ENCODE measurements around the gene FOXJ3. TPM values are rescaled to one million over a fixed set of nuclear protein-coding genes. Genes with fewer than 3 reads are reported as not detected.

The FOXJ3 gene
- total and polyA plus RNA-seq, 9 donors, result 18.7 to 59.0 (median 49.4) TPM

DNA sequence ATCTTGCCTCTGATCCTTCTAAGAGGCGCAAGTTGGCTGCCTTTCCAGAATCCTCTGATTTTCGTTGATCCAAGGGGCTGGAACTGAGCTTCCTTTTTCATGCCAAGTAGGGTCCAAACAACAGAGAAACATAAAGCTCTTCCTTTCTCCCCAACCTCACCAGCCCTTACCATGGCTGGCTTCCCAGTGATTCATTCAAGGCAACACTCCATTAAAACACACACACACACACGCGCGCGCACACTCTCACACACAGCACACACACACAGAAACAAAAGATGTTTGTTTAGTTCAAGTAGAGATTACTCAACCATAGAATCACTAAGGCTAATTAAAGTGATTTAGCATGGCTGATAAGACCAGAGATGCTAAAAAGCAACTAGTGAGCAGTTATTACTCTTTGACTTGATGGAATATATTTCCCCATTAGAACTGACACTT is 157.5 kb downstream of the FOXJ3 start:
- H3K9me3 ChIP-seq, result no peaks in the 10 kb centered on the region
- intact Hi-C loops (cut with DNase I), result loop anchor here (10.0 kb wide), 3 partner anchors 157 to 603 kb away; partner anchors contain the start of gene FOXJ3 (in 1 of the 4)
- peak; percentile 37 to 71 (median 49) for DNase-seq
- 43 to 48% (median 45%) methylated on average over 6 of the region's 6 CpGs for WGBS, 3 donors
- H3K4me1 ChIP-seq (ENCODE audit: insufficient read depth), result peaks cover 8% of the 10 kb centered on the region
- H3K36me3 ChIP-seq, result no peaks in the 10 kb centered on the region
- TF ChIP-seq EP300 (IDR thresholded peaks at IDR 0.05) (no peak), POLR2A (IDR thresholded peaks at IDR 0.05) (no peak)
- TF ChIP-seq, protein P1, sequence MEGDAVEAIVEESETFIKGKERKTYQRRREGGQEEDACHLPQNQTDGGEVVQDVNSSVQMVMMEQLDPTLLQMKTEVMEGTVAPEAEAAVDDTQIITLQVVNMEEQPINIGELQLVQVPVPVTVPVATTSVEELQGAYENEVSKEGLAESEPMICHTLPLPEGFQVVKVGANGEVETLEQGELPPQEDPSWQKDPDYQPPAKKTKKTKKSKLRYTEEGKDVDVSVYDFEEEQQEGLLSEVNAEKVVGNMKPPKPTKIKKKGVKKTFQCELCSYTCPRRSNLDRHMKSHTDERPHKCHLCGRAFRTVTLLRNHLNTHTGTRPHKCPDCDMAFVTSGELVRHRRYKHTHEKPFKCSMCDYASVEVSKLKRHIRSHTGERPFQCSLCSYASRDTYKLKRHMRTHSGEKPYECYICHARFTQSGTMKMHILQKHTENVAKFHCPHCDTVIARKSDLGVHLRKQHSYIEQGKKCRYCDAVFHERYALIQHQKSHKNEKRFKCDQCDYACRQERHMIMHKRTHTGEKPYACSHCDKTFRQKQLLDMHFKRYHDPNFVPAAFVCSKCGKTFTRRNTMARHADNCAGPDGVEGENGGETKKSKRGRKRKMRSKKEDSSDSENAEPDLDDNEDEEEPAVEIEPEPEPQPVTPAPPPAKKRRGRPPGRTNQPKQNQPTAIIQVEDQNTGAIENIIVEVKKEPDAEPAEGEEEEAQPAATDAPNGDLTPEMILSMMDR (IDR thresholded peaks at IDR 0.05), result no peak
- no peaks in the 10 kb centered on the region for H3K27me3 ChIP-seq
- H3K27ac ChIP-seq, result no peak overlapping the region
- no peak overlapping the region for H3K4me3 ChIP-seq

DNA sequence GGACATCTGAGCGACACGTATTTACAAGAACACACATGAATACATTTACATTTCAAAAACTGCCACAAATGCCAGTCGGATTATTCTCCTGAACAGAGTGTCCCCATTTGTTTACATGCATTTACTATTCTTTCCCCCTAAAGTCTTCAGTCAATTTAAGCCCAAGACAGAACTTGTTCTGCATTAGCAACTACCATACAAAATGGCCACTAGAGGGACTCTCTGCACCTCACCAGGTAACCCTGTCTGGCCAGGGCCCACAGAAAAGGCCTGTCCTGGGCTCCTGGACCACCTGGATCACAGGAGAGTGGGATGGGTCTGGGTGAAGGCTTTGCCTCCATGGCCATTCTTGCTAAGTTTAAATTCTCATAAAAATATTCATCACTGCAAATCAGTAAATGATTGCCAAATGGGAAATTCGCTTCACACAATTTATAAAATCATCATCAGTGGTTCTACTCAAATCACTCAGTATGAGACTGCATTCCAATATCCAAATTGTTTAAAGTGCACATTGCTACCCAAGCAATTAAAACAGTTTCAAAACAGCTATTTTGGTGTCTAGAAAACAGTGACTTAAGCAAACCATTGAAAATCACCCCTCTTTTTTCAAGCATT is 158.0 kb downstream of the FOXJ3 start:
- 78 to 80% (median 80%) methylated on average over 4 of the region's 4 CpGs for WGBS, 3 donors
- Histone ChIP-seq H3K27ac (no peak overlapping the region), H3K9me3 (no peaks in the 10 kb centered on the region), H3K36me3 (no peaks in the 10 kb centered on the region), H3K4me3 (no peak overlapping the region), H3K27me3 (no peaks in the 10 kb centered on the region), H3K4me1 (ENCODE audit: insufficient read depth) (peaks cover 10% of the 10 kb centered on the region)
- intact Hi-C loops (cut with DNase I), result loop anchor here (10.0 kb wide), 3 partner anchors 158 to 602 kb away; partner anchors contain the start of gene FOXJ3 (in 1 of the 4)
- no peak for DNase-seq
- no peak for TF ChIP-seq POLR2A (IDR thresholded peaks at IDR 0.05)
- TF ChIP-seq, protein P1 (IDR thresholded peaks at IDR 0.05), result peak in 1 of 3 donors; percentile 26
- TF ChIP-seq EP300 (IDR thresholded peaks at IDR 0.05), result no peak

DNA sequence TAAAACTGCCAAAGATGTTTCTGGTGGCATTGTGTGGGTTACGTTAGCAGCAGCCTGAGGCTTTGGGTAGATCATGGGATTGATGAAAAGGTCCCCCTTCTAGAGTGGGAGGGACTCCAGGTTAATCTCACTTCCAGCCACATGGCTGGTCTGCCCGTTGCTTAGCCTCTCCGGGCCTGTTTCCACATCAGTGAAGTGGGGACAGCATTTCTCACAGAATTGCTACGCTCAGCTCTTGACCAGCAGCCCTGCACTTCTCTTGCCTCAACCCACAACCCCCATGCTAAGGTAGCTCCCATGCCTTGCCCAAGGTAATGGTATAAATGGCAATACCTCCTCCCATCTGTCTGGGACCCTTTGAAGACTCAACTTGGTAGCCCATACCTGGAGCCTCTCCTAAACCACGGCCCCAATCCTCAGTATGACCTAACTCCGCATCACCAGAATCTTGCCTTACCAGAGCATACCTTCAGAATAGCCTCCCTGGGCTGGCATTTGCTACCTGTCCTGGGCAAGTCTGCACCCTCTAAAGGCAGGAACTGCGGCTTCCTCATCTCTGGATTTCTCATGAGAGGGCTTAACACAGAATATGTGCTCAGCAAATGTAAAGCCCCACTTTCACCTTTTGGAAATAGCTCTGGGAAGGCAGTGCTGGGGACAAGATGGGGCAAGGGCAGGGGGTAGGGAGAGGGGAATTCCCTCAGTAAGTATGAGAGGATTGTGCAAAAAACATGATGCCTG is 159.6 kb downstream of the FOXJ3 start:
- Histone ChIP-seq H3K4me3 (no peak overlapping the region), H3K9me3 (no peaks in the 10 kb centered on the region), H3K36me3 (no peaks in the 10 kb centered on the region), H3K4me1 (ENCODE audit: insufficient read depth) (peaks cover 10% of the 10 kb centered on the region), H3K27ac (no peak overlapping the region), H3K27me3 (no peaks in the 10 kb centered on the region)
- WGBS, 3 donors, result 84 to 94% (median 88%) methylated on average over 7 of the region's 7 CpGs
- TF ChIP-seq, protein P1 (IDR thresholded peaks at IDR 0.05), result no peak
- TF ChIP-seq POLR2A (IDR thresholded peaks at IDR 0.05), result no peak
- TF ChIP-seq EP300 (IDR thresholded peaks at IDR 0.05), result no peak
- intact Hi-C loops (cut with DNase I), result loop anchor here (10.0 kb wide), 3 partner anchors 159 to 601 kb away; partner anchors contain the start of gene FOXJ3 (in 1 of the 4)
- DNase-seq, result no peak

DNA sequence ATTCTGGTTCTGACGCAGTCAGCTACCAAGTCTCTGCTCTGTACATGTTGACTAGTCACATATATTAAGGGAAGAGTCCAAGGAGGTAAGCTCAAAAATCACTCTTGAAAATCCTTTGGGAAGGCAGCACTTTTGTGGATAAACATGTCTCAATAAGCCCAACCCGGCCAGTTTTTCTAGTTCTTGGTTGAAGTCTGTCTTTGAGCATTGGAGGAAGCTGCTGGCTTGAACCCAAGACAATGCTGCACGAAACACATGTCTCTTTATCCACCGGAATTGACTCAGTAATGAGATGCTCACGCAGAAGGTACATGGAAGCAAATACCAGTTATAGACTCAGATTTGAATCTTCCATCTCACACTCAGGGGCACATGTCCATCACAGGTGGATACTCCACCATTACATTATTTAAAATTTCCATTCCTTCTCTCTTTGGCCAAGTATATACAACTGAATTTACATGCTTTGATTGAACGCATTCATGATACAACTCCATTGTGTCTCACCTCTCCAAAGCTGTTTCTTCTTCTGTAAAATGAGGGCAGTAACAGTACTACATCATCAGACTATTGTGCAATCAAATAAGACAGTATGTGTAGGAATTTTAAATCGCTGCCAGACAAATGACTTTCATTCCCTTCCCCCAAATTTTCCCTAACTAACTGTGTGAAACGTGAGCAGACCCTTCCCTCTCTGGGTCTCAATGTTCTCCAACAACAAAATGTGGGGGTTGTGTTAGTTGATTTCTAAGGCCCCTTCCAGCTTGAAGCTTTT is 160.9 kb downstream of the FOXJ3 start:
- TF ChIP-seq, protein P1 (IDR thresholded peaks at IDR 0.05), result no peak
- TF ChIP-seq EP300 (IDR thresholded peaks at IDR 0.05) (no peak), POLR2A (IDR thresholded peaks at IDR 0.05) (no peak)
- H3K36me3 ChIP-seq, result no peaks in the 10 kb centered on the region
- no peaks in the 10 kb centered on the region for H3K27me3 ChIP-seq
- no peak overlapping the region for H3K4me3 ChIP-seq
- no peak for DNase-seq
- peaks cover 7% of the 10 kb centered on the region for H3K4me1 ChIP-seq (ENCODE audit: insufficient read depth)
- H3K27ac ChIP-seq, result no peak overlapping the region
- H3K9me3 ChIP-seq, result no peaks in the 10 kb centered on the region
- intact Hi-C loops (cut with DNase I), result loop anchor here (10.0 kb wide), 3 partner anchors 161 to 599 kb away; partner anchors contain the start of gene FOXJ3 (in 1 of the 4)
- WGBS, 3 donors, result 70 to 75% (median 70%) methylated on average over 8 of the region's 8 CpGs
